22Rv1 (cell line): ENCODE data around the gene SYNE2.

Experiments
- ZFX ChIP-seq: fragments of 450-650 bp; IDR thresholded peaks from 2 replicates; pipeline ENCODE4 v1.6.1; 2017; ENCODE audit warnings: antibody characterized with exemption, borderline replicate concordance
- TF ChIP-seq, protein P1 (sequence below): fragments of 450-650 bp; IDR thresholded peaks from 2 replicates; pipeline ENCODE4 v1.5.1; 2017; ENCODE audit warnings: mild to moderate bottlenecking

DNA sequence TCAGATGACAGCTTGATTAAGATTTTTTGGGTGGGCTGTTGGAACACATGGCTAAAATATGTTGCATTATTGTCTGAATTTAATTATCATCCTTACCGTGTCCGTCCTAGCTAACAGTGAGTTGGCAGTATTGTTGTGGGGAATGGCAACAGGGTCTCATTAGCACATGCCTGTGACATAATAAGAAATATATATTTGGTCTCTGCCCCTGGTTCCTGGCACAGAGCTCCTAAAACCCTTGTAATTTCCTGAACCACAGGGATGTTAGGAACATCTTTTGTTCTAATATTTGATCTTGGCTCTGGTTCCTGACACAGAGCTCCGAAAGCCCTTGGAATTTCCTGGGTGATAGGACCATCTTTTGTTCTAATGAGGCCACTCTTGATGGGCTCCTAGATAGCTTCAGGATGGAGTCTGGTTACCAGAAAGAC lies 76.0 kb downstream of the SYNE2 start:
- TF ChIP-seq, protein P1, sequence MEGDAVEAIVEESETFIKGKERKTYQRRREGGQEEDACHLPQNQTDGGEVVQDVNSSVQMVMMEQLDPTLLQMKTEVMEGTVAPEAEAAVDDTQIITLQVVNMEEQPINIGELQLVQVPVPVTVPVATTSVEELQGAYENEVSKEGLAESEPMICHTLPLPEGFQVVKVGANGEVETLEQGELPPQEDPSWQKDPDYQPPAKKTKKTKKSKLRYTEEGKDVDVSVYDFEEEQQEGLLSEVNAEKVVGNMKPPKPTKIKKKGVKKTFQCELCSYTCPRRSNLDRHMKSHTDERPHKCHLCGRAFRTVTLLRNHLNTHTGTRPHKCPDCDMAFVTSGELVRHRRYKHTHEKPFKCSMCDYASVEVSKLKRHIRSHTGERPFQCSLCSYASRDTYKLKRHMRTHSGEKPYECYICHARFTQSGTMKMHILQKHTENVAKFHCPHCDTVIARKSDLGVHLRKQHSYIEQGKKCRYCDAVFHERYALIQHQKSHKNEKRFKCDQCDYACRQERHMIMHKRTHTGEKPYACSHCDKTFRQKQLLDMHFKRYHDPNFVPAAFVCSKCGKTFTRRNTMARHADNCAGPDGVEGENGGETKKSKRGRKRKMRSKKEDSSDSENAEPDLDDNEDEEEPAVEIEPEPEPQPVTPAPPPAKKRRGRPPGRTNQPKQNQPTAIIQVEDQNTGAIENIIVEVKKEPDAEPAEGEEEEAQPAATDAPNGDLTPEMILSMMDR: no peak
- no peak for TF ChIP-seq ZFX
